ENCODE data around the gene DNASE1L3. TPM values are rescaled to one million over a fixed set of nuclear protein-coding genes. Genes with fewer than 3 reads are reported as not detected.

DNASE1L3 gene
- total and polyA plus RNA-seq, 2 of the 8 experiments (the other 6 are each of a cell fraction or from before 2014, with no cell fraction given) = not detected

- CTCF ChIA-PET (ENCODE audit: partially characterized antibody) = interaction anchor here (0.7 kb wide), 1 partner anchor 153 kb away, joined by 4 read pairs; no protein-coding TSS in a partner anchor
- Histone ChIP-seq H3K23ac (ENCODE audit: insufficient read length) (no peak overlapping the region), H3K79me1 (ENCODE audit: low read depth, low read length) (no peaks in the 10 kb centered on the region), H3K4me1 (replicated peaks in 1 of 4; ENCODE audit: control insufficient read depth in 3 of 4, insufficient read depth in 4 of 4, low read length in 3 of 4) (peaks cover 0 to 3% (median 0%) of the 10 kb centered on the region in 4 experiments; a peak in 1 of 7 replicates), H2BK5ac (ENCODE audit: low read depth, low read length) (no peak overlapping the region), H3K14ac (ENCODE audit: insufficient read length) (no peak overlapping the region), H3K79me2 (ENCODE audit: control insufficient read depth in 1 of 2, insufficient read depth in 2 of 2, low read length in 2 of 2) (no peaks in the 10 kb centered on the region), H3K36me3 (ENCODE audit: control insufficient read depth in 2 of 4, insufficient read depth in 4 of 4, low read length in 3 of 4) (peaks cover 9 to 76% (median 30%) of the 10 kb centered on the region in 4 experiments; a peak in 7 of 8 replicates), H3K56ac (replicated peaks; ENCODE audit: insufficient read length, low read depth, low read length) (no peak overlapping the region), H2BK120ac (replicated peaks; ENCODE audit: low read depth, low read length) (no peak overlapping the region), H4K20me1 (replicated peaks in 1 of 2; ENCODE audit: control insufficient read depth in 1 of 2, insufficient read depth in 2 of 2, low read length in 2 of 2) (no peaks in the 10 kb centered on the region), H3K23me2 (ENCODE audit: low read depth, low read length) (no peaks in the 10 kb centered on the region), H2BK15ac (ENCODE audit: low read length) (no peak overlapping the region), H4K91ac (replicated peaks; ENCODE audit: insufficient read length, low read length) (no peak overlapping the region), H4K8ac (ENCODE audit: extremely low read depth, insufficient read depth, low read length) (no peak overlapping the region), H3K4me3 (ENCODE audit: extremely low read depth in 1 of 4, insufficient read depth in 2 of 4, low read depth in 3 of 4, low read length in 4 of 4) (no peak overlapping the region), H2BK12ac (ENCODE audit: low read depth, low read length) (no peak overlapping the region), H3K4me2 (ENCODE audit: insufficient read depth in 1 of 2, low read depth in 2 of 2, low read length in 2 of 2) (no peak overlapping the region), H3K4ac (replicated peaks; ENCODE audit: insufficient read length, low read depth, low read length) (no peak overlapping the region), H3K27ac (ENCODE audit: low read depth, low read length) (no peak overlapping the region), H2AK5ac (ENCODE audit: low read depth, low read length) (no peak overlapping the region), H3K9ac (replicated peaks in 1 of 4; ENCODE audit: extremely low read depth in 1 of 4, low read depth in 3 of 4, low read length in 3 of 4) (no peak overlapping the region), H4K5ac (ENCODE audit: insufficient read length, low read depth, low read length) (no peak overlapping the region), H3K18ac (ENCODE audit: extremely low read depth, low read length) (no peak overlapping the region), H3K27me3 (replicated peaks in 1 of 4; ENCODE audit: control insufficient read depth in 3 of 4, extremely low read depth in 1 of 4, insufficient read depth in 3 of 4, low read length in 3 of 4) (no peaks in the 10 kb centered on the region), H2BK20ac (ENCODE audit: low read length) (no peak overlapping the region), H2AFZ (ENCODE audit: low read length) (no peak overlapping the region), H3K9me3 (ENCODE audit: insufficient read depth in 2 of 2, low read depth in 1 of 2, low read length in 1 of 2) (no peaks in the 10 kb centered on the region)
- TF ChIP-seq RBBP5 (IDR thresholded peaks at IDR 0.05; ENCODE audit: borderline replicate concordance, low read depth, low read length) (no peak), TCF12 (IDR thresholded peaks at IDR 0.05; ENCODE audit: low read depth, low read length) (no peak), HDAC2 (IDR thresholded peaks at IDR 0.05; ENCODE audit: borderline replicate concordance in 1 of 2, low read depth in 2 of 2, low read length in 2 of 2) (no peak), SUZ12 (IDR thresholded peaks at IDR 0.05; ENCODE audit: low read length) (no peak), FOSL1 (IDR thresholded peaks at IDR 0.05; ENCODE audit: insufficient read depth, low read depth, low read length) (no peak), BCL11A (IDR thresholded peaks at IDR 0.05; ENCODE audit: low read depth in 2 of 2, low read length in 2 of 2) (no peak)
- TF ChIP-seq, protein P1, sequence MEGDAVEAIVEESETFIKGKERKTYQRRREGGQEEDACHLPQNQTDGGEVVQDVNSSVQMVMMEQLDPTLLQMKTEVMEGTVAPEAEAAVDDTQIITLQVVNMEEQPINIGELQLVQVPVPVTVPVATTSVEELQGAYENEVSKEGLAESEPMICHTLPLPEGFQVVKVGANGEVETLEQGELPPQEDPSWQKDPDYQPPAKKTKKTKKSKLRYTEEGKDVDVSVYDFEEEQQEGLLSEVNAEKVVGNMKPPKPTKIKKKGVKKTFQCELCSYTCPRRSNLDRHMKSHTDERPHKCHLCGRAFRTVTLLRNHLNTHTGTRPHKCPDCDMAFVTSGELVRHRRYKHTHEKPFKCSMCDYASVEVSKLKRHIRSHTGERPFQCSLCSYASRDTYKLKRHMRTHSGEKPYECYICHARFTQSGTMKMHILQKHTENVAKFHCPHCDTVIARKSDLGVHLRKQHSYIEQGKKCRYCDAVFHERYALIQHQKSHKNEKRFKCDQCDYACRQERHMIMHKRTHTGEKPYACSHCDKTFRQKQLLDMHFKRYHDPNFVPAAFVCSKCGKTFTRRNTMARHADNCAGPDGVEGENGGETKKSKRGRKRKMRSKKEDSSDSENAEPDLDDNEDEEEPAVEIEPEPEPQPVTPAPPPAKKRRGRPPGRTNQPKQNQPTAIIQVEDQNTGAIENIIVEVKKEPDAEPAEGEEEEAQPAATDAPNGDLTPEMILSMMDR (IDR thresholded peaks at IDR 0.05; ENCODE audit: control extremely low read depth in 1 of 3, insufficient read depth in 1 of 3, low read depth in 1 of 3, low read length in 3 of 3) = no peak
- TF ChIP-seq, protein P2, sequence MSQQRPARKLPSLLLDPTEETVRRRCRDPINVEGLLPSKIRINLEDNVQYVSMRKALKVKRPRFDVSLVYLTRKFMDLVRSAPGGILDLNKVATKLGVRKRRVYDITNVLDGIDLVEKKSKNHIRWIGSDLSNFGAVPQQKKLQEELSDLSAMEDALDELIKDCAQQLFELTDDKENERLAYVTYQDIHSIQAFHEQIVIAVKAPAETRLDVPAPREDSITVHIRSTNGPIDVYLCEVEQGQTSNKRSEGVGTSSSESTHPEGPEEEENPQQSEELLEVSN (IDR thresholded peaks at IDR 0.05) = no peak
- POLR2A ChIA-PET (ENCODE audit: partially characterized antibody) = no interaction called here
- FAIRE-seq (no peak), DNase-seq (ENCODE audit: low read depth in 1 of 2, low spot score in 2 of 2) (no peak)
- WGBS, 2 experiments (ENCODE audit: extremely low coverage in 1 of 2, insufficient coverage in 1 of 2, insufficient read length in 1 of 2, insufficient replicate concordance in 2 of 2, low coverage in 1 of 2, low lambda C conversion rate in 2 of 2, missing lambda C conversion rate in 1 of 2) = 94% methylated on average over 1 of the region's 1 CpG; no CpG with 5 or more reads in 1 of the 2 experiments
Measured at GRCh38 chr3:58160399-58160798, 50.4 kb downstream of the DNASE1L3 start.

All from H1 (cell line).